HG03354 (cell line): ENCODE measurements around the gene RBKS.

Experiments
- ATAC-seq: cut with Tn5 transposase; IDR thresholded peaks from one replicate; pipeline ENCODE4 v1.9.1; 2021; ENCODE audit warnings: mild to moderate bottlenecking; ENCODE audit not compliant: unreplicated experiment, poor library complexity, severe bottlenecking

The RBKS gene

GRCh38 chr2:27807476-27807875 lies 82.7 kb downstream of the RBKS start:
- ATAC-seq = no peak

- no peak for ATAC-seq
Measured at GRCh38 chr2:27806311-27807059, 83.7 kb downstream of the RBKS start.

- no peak for ATAC-seq
Measured at GRCh38 chr2:27805180-27805579, 85.0 kb downstream of the RBKS start.

- no peak for ATAC-seq
Measured at GRCh38 chr2:27804146-27804545, 86.0 kb downstream of the RBKS start.

GRCh38 chr2:27803046-27803445 lies 87.1 kb downstream of the RBKS start:
- ATAC-seq = no peak

GRCh38 chr2:27802547-27802946 lies 87.6 kb downstream of the RBKS start:
- ATAC-seq = no peak

- no peak for ATAC-seq
Measured at GRCh38 chr2:27800856-27801255, 89.3 kb downstream of the RBKS start.

- no peak for ATAC-seq
Measured at GRCh38 chr2:27799646-27800010, 90.6 kb downstream of the RBKS start.

GRCh38 chr2:27798948-27799645 lies 91.1 kb downstream of the RBKS start:
- ATAC-seq = no peak

GRCh38 chr2:27798486-27798885 lies 91.7 kb downstream of the RBKS start:
- no peak for ATAC-seq

- ATAC-seq = no peak
Measured at GRCh38 chr2:27797841-27798240, 92.3 kb downstream of the RBKS start.

- no peak for ATAC-seq
Measured at GRCh38 chr2:27796791-27797765, 93.1 kb downstream of the RBKS start.

GRCh38 chr2:27795868-27796277 lies 94.3 kb downstream of the RBKS start:
- ATAC-seq = no peak

- ATAC-seq = no peak
Measured at GRCh38 chr2:27795093-27795834, 94.9 kb downstream of the RBKS start.

- ATAC-seq = no peak
Measured at GRCh38 chr2:27792759-27793158, 97.4 kb downstream of the RBKS start.

GRCh38 chr2:27790796-27791195 lies 99.4 kb downstream of the RBKS start:
- ATAC-seq = no peak

GRCh38 chr2:27782701-27783100 lies 107.5 kb downstream of the RBKS start:
- ATAC-seq = no peak

- no peak for ATAC-seq
Measured at GRCh38 chr2:27781496-27781895, 108.7 kb downstream of the RBKS start.

- ATAC-seq = no peak
Measured at GRCh38 chr2:27779417-27780055, 110.7 kb downstream of the RBKS start.
